ENCODE results near the gene THRB. TPM values are rescaled to one million over a fixed set of nuclear protein-coding genes. Genes with fewer than 3 reads are reported as not detected.

The THRB gene
- total and polyA plus RNA-seq, 12 donors = 3.8 to 32.8 (median 26.0) TPM

GRCh38 chr3:24348348-24348747 lies 146.3 kb downstream of the THRB start:
- intact Hi-C loops (cut with DNase I) = no loop called here
- ATAC-seq (no peak), DNase-seq (no peak)
- 91 to 92% methylated on average over 4 of the region's 4 CpGs for WGBS, 2 donors
- Histone ChIP-seq H3K27me3 (no peaks in the 10 kb centered on the region), H3K27ac (no peak overlapping the region), H3K4me3 (no peak overlapping the region), H3K4me1 (peaks cover 5 to 34% (median 15%) of the 10 kb centered on the region in 9 donors), H3K36me3 (no peaks in the 10 kb centered on the region), H3K9me3 (no peaks in the 10 kb centered on the region)
- TF ChIP-seq, protein P1, sequence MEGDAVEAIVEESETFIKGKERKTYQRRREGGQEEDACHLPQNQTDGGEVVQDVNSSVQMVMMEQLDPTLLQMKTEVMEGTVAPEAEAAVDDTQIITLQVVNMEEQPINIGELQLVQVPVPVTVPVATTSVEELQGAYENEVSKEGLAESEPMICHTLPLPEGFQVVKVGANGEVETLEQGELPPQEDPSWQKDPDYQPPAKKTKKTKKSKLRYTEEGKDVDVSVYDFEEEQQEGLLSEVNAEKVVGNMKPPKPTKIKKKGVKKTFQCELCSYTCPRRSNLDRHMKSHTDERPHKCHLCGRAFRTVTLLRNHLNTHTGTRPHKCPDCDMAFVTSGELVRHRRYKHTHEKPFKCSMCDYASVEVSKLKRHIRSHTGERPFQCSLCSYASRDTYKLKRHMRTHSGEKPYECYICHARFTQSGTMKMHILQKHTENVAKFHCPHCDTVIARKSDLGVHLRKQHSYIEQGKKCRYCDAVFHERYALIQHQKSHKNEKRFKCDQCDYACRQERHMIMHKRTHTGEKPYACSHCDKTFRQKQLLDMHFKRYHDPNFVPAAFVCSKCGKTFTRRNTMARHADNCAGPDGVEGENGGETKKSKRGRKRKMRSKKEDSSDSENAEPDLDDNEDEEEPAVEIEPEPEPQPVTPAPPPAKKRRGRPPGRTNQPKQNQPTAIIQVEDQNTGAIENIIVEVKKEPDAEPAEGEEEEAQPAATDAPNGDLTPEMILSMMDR (IDR thresholded peaks at IDR 0.05) = no peak

DNA sequence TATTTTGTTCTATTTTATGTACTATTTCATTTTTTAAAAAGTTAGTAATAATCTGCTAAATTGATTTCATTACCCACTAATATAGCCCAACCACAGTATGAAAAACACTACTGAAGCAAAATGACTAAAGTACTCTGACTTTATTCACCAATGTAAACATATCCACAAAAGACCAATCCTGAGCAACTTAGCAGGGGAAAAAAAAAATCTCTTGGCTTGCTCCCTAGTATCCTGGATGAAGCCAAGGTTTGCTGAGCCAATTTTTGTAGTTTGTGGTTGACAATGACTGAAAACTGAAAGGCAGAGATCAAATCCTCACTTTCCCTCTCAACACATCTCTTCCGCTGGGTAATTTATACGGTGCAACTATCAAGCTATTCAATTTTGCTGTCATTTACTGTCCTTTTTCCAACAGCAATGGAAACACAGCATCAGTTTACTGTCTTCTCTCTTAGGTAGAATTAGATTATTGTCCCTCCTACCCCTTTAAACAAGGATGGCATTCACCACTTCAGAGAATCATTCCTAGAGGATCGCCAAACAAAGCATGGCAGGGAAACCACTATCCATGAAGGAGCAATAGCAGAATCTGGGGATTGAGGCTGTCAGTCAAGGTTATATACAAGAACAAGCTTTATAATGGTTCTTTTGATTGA lies 149.7 kb downstream of the THRB start:
- Histone ChIP-seq H3K27me3 (no peaks in the 10 kb centered on the region), H3K27ac (no peak overlapping the region), H3K36me3 (no peaks in the 10 kb centered on the region), H3K4me3 (no peak overlapping the region), H3K4me1 (peaks cover 0 to 21% (median 6%) of the 10 kb centered on the region in 9 donors), H3K9me3 (no peaks in the 10 kb centered on the region)
- WGBS, 2 donors = 40 to 55% methylated on average over 3 of the region's 3 CpGs
- DNase-seq (no peak), ATAC-seq (no peak)
- TF ChIP-seq, protein P1 (IDR thresholded peaks at IDR 0.05) = no peak
- intact Hi-C loops (cut with DNase I) = no loop called here

DNA sequence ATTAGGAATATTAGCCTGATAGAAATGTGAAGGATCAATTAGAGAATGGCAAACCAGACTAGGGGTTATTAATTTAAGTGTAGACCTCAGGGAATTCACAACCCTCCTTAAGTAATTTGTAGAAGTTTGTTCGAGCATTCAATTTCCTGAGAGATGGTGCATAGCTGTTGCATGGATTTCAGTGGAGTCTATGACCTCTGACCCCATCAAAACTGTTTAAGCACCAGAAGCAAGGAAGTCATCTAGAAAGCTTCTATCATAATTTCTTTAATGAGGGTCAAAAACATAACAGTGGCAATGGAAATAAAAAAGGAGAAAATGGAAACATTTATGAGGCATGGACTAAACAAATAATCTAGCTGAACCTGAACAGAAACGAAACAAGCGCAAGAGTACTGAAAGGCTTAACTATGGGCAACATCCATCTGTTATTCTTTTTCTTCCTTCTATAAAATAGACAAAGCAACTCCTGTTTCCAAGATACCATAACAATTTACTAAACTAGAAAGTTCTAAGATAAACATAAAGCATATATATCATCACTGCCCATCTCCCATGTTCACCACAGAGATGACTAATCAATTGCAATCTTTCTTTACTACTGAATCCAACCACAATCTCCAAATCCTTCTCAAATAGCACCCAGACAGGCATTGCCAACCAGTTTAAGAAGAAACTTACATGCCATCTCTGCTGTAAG lies 151.4 kb downstream of the THRB start:
- no peak overlapping the region for H3K27ac ChIP-seq
- DNase-seq (no peak), ATAC-seq (no peak)
- no peak overlapping the region for H3K4me3 ChIP-seq
- H3K36me3 ChIP-seq = no peaks in the 10 kb centered on the region
- TF ChIP-seq, protein P1 (IDR thresholded peaks at IDR 0.05) = no peak
- H3K9me3 ChIP-seq = no peaks in the 10 kb centered on the region
- no peaks in the 10 kb centered on the region for H3K27me3 ChIP-seq
- WGBS, 2 donors = 92 to 94% methylated on average over 3 of the region's 3 CpGs
- intact Hi-C loops (cut with DNase I) = no loop called here
- peaks cover 0 to 35% (median 13%) of the 10 kb centered on the region in 9 donors for H3K4me1 ChIP-seq

DNA sequence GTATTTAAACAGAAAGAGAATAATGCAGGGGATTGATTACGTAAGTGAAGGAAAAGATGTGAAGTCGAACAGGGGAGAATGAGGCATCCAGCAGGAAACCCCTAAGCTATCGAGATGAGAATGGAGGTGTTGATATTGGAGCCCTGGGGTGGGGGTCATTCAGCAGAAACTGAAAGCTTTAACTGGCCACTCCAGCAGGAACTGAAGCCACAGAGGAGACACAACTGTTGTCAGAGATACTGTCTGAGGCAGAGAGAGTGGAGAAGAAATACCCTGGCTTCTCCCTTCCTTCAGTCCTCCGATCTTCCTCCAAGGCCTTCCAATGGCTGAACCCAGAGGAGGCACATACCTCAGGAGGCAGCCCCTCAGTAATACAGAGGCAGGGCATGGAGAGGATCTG lies 152.4 kb downstream of the THRB start:
- WGBS, 2 donors = 93 to 96% methylated on average over 4 of the region's 4 CpGs
- H3K27me3 ChIP-seq = no peaks in the 10 kb centered on the region
- no peaks in the 10 kb centered on the region for H3K36me3 ChIP-seq
- no peak overlapping the region for H3K4me3 ChIP-seq
- DNase-seq = no peak
- intact Hi-C loops (cut with DNase I) = no loop called here
- TF ChIP-seq, protein P1 (IDR thresholded peaks at IDR 0.05) = no peak
- ATAC-seq = no peak
- H3K27ac ChIP-seq = no peak overlapping the region
- H3K4me1 ChIP-seq = peaks cover 0 to 42% (median 18%) of the 10 kb centered on the region in 9 donors
- no peaks in the 10 kb centered on the region for H3K9me3 ChIP-seq
